ENCODE data around the gene GORASP1. TPM values are rescaled to one million over a fixed set of nuclear protein-coding genes. Genes with fewer than 3 reads are reported as not detected.

The GORASP1 gene
- total RNA-seq (2014; rRNA removed; shearing (Covaris generic)) = 56.8 and 58.2 TPM in 2 replicates
- 56.3 and 62.0 TPM in 2 replicates for polyA plus RNA-seq (2015; cell fraction: cytosol; rRNA removed)
- 317 and 364 TPM in 2 replicates for polyA plus RNA-seq (2015; cell fraction: nucleus; rRNA removed)

GRCh38 chr3:39107388-39108199 is at the start of gene GORASP1, which contains the start of gene TTC21A:
Gene GORASP1, minus strand, starts transcription at chr3:39107627. Its CDS starts 86 bp downstream, at chr3:39107541.
Gene TTC21A, plus strand, starts transcription at chr3:39107680. Its CDS starts 158 bp downstream, at chr3:39107838.
- DNase-seq (ENCODE audit: low read depth, low spot score) = peak; percentile 91
- in situ Hi-C loops (cut with HindIII; ENCODE audit: low pct_unique_long_range_greater_than_20kb, low sequenced_read_pairs) = loop anchor here (25.0 kb wide), 1 partner anchor 180 kb away; the partner anchor contains the start of gene CX3CR1

GRCh38 chr3:39156421-39156820 is 49.0 kb upstream of the GORASP1 start:
- DNase-seq (ENCODE audit: low read depth, low spot score) = no peak
- in situ Hi-C loops (cut with HindIII; ENCODE audit: low pct_unique_long_range_greater_than_20kb, low sequenced_read_pairs) = no loop called here

GRCh38 chr3:39154280-39155021 is 47.0 kb upstream of the GORASP1 start:
- DNase-seq (ENCODE audit: low read depth, low spot score) = peak; percentile 38

DNA sequence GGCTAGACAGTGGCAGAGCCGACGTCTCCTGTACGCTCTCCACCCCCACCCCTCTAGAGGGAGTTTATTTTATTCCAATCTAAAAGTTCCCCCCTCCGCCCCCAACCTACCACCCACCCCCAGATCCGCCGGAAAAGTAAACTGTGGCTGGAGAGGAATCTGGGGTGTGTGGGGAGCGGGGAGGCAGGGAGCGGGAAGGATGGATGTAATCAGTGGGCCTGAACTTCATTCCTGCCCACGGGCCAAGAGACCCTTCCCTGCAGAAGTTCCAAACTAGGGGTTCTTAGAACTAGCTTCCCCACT is 46.5 kb upstream of the GORASP1 start:
- no peak for DNase-seq (ENCODE audit: low read depth, low spot score)
- in situ Hi-C loops (cut with HindIII; ENCODE audit: low pct_unique_long_range_greater_than_20kb, low sequenced_read_pairs) = no loop called here

More at GRCh38 chr3:39154280-39155021, 47.0 kb upstream of the GORASP1 start:
- in situ Hi-C loops (cut with HindIII; ENCODE audit: low pct_unique_long_range_greater_than_20kb, low sequenced_read_pairs) = no loop called here

- DNase-seq (ENCODE audit: low read depth, low spot score) = peak; percentile 51
- in situ Hi-C loops (cut with HindIII; ENCODE audit: low pct_unique_long_range_greater_than_20kb, low sequenced_read_pairs) = no loop called here
These were observed 43.6 kb upstream of the GORASP1 start for GRCh38 chr3:39150803-39151631.

GRCh38 chr3:39150148-39150802 is 42.8 kb upstream of the GORASP1 start:
- in situ Hi-C loops (cut with HindIII; ENCODE audit: low pct_unique_long_range_greater_than_20kb, low sequenced_read_pairs) = no loop called here
- DNase-seq (ENCODE audit: low read depth, low spot score) = no peak

GRCh38 chr3:39149498-39150147 is 42.2 kb upstream of the GORASP1 start:
- in situ Hi-C loops (cut with HindIII; ENCODE audit: low pct_unique_long_range_greater_than_20kb, low sequenced_read_pairs) = no loop called here
- DNase-seq (ENCODE audit: low read depth, low spot score) = no peak

DNA sequence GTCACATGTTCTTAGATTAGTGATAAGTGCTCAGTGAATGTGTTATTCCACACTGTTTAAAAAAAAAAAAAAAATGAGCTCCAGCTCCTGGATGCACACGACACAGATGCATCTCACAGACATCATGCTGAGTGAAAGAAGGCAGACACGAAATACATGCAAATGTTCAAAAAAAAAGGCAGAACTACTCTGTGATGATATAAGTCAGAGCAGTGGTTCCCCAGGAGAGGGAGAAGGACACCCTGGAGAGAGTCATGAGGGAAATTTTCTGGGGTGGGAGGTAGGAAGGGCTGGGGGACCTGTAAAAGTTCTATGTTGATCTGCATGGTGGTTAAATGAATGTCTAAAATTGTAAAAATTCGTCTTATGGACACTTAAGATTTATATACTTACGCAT is 41.6 kb upstream of the GORASP1 start:
- no peak for DNase-seq (ENCODE audit: low read depth, low spot score)
- in situ Hi-C loops (cut with HindIII; ENCODE audit: low pct_unique_long_range_greater_than_20kb, low sequenced_read_pairs) = no loop called here

- in situ Hi-C loops (cut with HindIII; ENCODE audit: low pct_unique_long_range_greater_than_20kb, low sequenced_read_pairs) = no loop called here
- DNase-seq (ENCODE audit: low read depth, low spot score) = no peak
These were observed 41.1 kb upstream of the GORASP1 start for GRCh38 chr3:39148435-39149058.

DNA sequence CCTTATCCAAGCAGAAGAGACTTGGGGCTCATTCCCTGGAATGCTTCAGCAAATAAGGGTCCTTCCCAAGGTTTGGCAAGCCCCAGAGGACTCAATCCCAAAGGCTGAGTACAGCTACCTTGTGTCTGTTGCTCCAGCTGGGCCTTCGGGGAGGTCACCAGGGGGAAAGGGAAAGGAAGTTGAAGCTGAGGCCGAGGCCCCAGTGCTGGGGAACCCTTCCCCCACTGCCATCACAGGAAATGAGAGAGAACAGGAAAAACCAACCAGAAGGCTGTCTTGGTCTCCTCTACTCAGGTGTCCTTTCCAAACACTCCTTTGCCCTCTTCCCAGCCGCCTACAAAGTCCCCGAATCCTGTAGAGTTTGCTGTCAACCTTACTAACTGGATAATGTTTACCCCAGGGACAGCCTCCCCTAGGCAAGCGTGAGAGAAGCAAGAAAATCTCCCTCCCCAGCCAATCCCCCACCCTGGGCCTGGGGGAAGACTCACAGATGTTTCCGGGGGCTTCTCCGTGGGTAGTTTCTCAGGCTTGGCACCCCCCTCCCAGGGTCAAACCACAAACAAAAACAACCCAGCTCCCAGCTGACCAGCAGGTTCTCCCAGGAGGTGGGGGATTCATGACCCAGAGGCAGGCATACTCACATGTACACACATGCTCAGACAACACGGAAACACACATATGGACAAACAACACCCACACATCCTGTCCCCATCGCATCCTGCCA is 40.4 kb upstream of the GORASP1 start:
- no peak for DNase-seq (ENCODE audit: low read depth, low spot score)

DNA sequence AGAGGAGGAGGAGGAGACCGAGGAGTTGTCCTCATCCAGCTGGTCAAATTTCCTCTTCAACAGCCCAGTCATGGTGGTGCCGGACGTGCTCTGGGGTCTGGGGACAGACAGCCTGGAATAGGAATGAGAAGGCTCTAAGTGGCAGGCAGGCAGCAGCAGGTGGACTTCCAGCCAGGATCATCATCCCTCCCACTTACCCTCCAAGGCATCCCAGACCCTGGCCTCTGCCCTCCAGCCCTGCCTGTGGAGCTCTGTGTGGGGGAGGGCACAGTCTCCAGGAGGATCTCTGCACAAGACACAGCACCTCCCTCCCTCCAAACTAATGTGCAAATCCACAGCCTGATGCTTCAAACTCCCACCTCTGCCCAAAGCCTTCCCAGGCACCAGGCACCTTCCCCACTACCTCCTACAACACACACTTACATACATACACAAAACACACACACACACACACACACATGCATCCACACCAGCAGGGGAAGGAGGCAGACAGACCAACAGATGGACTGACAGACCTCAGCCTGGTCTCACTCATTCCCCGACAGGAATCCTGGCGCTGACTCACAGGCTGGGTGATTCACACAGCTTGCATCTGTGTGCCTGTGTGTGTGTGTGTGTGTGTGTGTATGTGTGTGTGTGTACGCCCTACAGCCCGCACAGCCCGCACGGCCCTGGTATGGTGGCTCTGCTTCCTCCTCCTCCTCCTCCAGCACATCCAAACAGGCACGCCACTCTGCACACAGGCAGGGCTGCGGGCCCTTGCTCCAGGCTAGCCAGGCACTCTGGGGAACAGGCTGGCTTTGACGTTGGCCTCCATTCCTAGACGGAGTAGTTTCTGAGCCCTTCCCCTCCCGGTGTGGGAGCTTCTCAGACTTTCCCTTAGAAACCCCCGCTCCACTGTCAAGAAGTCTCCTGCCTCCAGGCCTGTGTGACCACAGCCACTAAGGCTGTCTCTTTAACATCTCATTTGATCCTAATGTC is 39.5 kb upstream of the GORASP1 start:
- DNase-seq (ENCODE audit: low read depth, low spot score) = peak; percentile 45
- in situ Hi-C loops (cut with HindIII; ENCODE audit: low pct_unique_long_range_greater_than_20kb, low sequenced_read_pairs) = no loop called here

More for the DNA sequence above, 40.4 kb upstream of the GORASP1 start:
- in situ Hi-C loops (cut with HindIII; ENCODE audit: low pct_unique_long_range_greater_than_20kb, low sequenced_read_pairs) = no loop called here

DNA sequence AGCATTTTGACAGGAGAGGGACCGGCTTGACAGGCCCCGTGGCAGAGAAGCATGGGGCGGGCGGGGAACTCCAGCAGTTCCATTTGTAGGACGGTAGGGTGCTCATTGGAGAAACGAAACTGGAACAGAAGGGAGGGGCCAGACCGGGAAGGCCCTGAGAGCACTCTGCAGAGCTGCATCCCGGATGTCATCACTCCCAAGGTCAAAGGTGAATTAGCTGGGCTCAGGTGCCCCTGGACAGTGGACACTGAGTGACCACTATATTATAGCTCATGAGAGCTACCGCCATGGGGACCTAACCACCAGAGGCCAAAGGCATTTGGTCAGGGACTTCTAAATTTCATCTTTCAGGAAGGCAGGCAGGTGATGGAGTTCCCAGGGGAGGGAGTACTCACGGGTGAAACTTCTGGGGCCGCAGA is 38.7 kb upstream of the GORASP1 start:
- peak; percentile 55 for DNase-seq (ENCODE audit: low read depth, low spot score)
- in situ Hi-C loops (cut with HindIII; ENCODE audit: low pct_unique_long_range_greater_than_20kb, low sequenced_read_pairs) = no loop called here

DNA sequence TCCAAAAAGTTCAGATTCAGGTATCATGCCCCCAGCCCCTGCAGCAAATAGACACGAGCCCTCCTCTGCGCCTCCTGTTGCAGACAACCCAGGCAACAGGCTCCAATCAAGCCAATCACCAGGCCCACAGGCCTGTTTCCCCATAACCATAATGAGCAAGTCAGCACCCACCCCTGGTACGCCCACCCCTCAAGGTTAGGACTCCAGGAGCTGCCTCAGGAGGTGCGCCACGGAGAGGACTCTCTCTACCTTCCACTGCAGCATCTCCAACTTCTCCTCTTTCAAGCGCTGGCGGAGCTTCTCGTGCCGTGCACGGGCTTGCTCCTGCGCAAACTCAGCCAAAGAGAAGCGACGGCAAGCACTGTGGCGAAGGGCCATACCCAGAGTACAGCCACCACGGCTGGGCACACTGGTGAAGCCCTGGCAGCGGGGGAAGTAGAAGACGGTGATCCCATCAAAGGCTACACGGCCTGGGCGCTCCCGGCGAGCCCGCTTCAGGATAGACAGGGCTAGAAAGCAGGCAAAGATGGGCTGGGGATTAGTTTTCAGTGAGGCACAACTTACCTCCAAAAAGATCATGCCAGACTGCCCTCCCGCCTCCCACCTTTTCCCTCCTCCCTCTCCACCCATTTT is 37.4 kb upstream of the GORASP1 start:
- no peak for DNase-seq (ENCODE audit: low read depth, low spot score)
- in situ Hi-C loops (cut with HindIII; ENCODE audit: low pct_unique_long_range_greater_than_20kb, low sequenced_read_pairs) = no loop called here

DNA sequence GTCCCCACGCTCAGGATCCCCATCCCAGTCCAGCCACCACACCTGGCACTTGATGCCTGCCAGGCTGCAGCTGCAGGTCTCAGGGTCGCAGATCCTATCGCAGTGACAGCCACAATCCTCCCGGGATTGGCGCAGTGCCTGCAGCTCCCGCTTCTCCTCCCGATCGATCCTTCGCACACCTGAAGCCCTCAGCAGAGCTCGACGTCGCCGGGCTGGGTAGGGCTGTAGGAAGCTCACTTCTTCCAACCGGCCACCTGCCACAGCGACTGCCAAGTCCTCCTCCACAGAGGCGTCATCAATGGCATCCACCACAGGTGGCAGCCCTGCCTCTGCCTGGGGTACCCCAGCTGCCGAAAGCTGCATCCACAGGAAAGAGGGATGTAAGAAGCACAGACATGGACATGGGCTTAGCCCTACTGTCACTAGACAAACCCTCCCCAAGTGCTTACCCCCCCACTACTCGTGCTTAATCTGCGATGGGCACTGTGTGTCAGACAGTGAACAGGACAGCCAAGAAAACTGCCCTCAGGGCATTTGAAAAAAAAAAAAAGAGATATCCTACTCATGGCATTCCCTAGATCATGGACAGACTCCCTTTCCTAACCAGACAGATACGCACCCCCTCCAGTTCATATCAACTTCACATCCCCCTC is 36.8 kb upstream of the GORASP1 start:
- in situ Hi-C loops (cut with HindIII; ENCODE audit: low pct_unique_long_range_greater_than_20kb, low sequenced_read_pairs) = no loop called here
- DNase-seq (ENCODE audit: low read depth, low spot score) = no peak

Measured in SK-MEL-5 (cell line).